DND-41 (cell line): ENCODE results near the gene TMEM271.
A peak's percentile ranks its signal among the peaks of the same experiment; 100 is the strongest.

ENCODE experiments used
- ATAC-seq: fragments of 200-7000 bp; cut with Tn5 transposase; 3 replicates; pipeline ENCODE4 v1.9.1; 2021; ENCODE audit warnings: low read depth; ENCODE audit not compliant: insufficient read depth
- DNase-seq: peaks from one replicate; pipeline ENCODE4 v3.0.0-alpha.2; 2020
- H2AFZ ChIP-seq: 2 replicates; pipeline ENCODE4 v1.6.0; 2012; ENCODE audit warnings: low read depth, low read length
- H3K27ac ChIP-seq: 2 replicates; pipeline ENCODE4 v1.5.1; 2012; ENCODE audit warnings: low read length, inconsistent platforms
- H3K27me3 ChIP-seq: fragments of 200-600 bp; sonication (generic); 2 replicates; pipeline ENCODE4 v1.6.0; 2012; ENCODE audit warnings: low read length, mild to moderate bottlenecking, inconsistent platforms; ENCODE audit not compliant: insufficient read depth, poor library complexity
- H3K36me3 ChIP-seq: 2 replicates; pipeline ENCODE4 v1.5.1; 2012; ENCODE audit warnings: low read length, inconsistent platforms; ENCODE audit not compliant: insufficient read depth
- H3K4me1 ChIP-seq: 2 replicates; pipeline ENCODE4 v1.5.1; 2012; ENCODE audit warnings: mild to moderate bottlenecking, low read length; ENCODE audit not compliant: insufficient read depth
- H3K4me2 ChIP-seq: 2 replicates; pipeline ENCODE4 v1.6.0; 2012; ENCODE audit warnings: mild to moderate bottlenecking, moderate library complexity, low read length, inconsistent platforms; ENCODE audit not compliant: insufficient read depth
- H3K4me3 ChIP-seq, 2 experiments: fragments of 200-600 bp in 1 of 2; shearing (Covaris generic) in 1 of 2; 2 replicates each; pipeline ENCODE4 v1.5.1; 2012 to 2016; ENCODE audit warnings: inconsistent platforms in 2 of 2, low read length in 2 of 2, mild to moderate bottlenecking in 2 of 2, low read depth in 1 of 2, moderate library complexity in 1 of 2
- H3K79me2 ChIP-seq: 2 replicates; pipeline ENCODE4 v1.6.0; 2012; ENCODE audit warnings: low read length, inconsistent platforms; ENCODE audit not compliant: insufficient read depth
- H3K9ac ChIP-seq: 2 replicates; pipeline ENCODE4 v1.6.0; 2012; ENCODE audit warnings: low read depth, mild to moderate bottlenecking, inconsistent platforms, low read length, moderate library complexity
- H3K9me3 ChIP-seq: 2 replicates; pipeline ENCODE4 v1.5.1; 2012; ENCODE audit warnings: low read length, moderate library complexity, mild to moderate bottlenecking, inconsistent platforms; ENCODE audit not compliant: insufficient read depth, severe bottlenecking
- H4K20me1 ChIP-seq: 2 replicates; pipeline ENCODE4 v1.6.0; 2012; ENCODE audit warnings: low read length; ENCODE audit not compliant: insufficient read depth
- CTCF ChIP-seq: IDR thresholded peaks from 2 replicates; pipeline ENCODE4 v1.5.1; 2012; ENCODE audit warnings: borderline replicate concordance, low read length, moderate library complexity, mild to moderate bottlenecking; ENCODE audit not compliant: poor library complexity, severe bottlenecking; ENCODE audit errors: extremely low read depth
- EZH2 ChIP-seq: IDR thresholded peaks from 3 replicates; pipeline ENCODE4 v1.6.1; 2012; ENCODE audit warnings: borderline replicate concordance, low read depth, mild to moderate bottlenecking, moderate library complexity, low read length, inconsistent platforms; ENCODE audit not compliant: severe bottlenecking

TMEM271 gene

GRCh38 chr4:534101-534575 lies 42.0 kb downstream of the TMEM271 start:
- Histone ChIP-seq H4K20me1 (no peaks in the 10 kb centered on the region), H3K9me3 (no peaks in the 10 kb centered on the region), H2AFZ (no peak overlapping the region), H3K4me1 (no peaks in the 10 kb centered on the region), H3K27ac (no peak overlapping the region), H3K4me2 (no peak overlapping the region), H3K27me3 (no peaks in the 10 kb centered on the region), H3K79me2 (no peaks in the 10 kb centered on the region), H3K9ac (no peak overlapping the region), H3K36me3 (peaks cover 86% of the 10 kb centered on the region), H3K4me3 (no peak overlapping the region)
- no peak for TF ChIP-seq EZH2
- no peak for TF ChIP-seq CTCF
- DNase-seq (no peak), ATAC-seq (no peak)

GRCh38 chr4:533318-534100 lies 42.6 kb downstream of the TMEM271 start:
- no peaks in the 10 kb centered on the region for H3K9me3 ChIP-seq
- no peaks in the 10 kb centered on the region for H3K4me1 ChIP-seq
- no peak overlapping the region for H3K9ac ChIP-seq
- no peak overlapping the region for H3K4me3 ChIP-seq
- no peak overlapping the region for H2AFZ ChIP-seq
- no peaks in the 10 kb centered on the region for H3K27me3 ChIP-seq
- H4K20me1 ChIP-seq, result no peaks in the 10 kb centered on the region
- no peak overlapping the region for H3K4me2 ChIP-seq
- ATAC-seq, result no peak
- peaks cover 89% of the 10 kb centered on the region for H3K36me3 ChIP-seq
- H3K79me2 ChIP-seq, result no peaks in the 10 kb centered on the region
- H3K27ac ChIP-seq, result no peak overlapping the region
- DNase-seq, result no peak
- TF ChIP-seq EZH2 (no peak), CTCF (no peak)

DNA sequence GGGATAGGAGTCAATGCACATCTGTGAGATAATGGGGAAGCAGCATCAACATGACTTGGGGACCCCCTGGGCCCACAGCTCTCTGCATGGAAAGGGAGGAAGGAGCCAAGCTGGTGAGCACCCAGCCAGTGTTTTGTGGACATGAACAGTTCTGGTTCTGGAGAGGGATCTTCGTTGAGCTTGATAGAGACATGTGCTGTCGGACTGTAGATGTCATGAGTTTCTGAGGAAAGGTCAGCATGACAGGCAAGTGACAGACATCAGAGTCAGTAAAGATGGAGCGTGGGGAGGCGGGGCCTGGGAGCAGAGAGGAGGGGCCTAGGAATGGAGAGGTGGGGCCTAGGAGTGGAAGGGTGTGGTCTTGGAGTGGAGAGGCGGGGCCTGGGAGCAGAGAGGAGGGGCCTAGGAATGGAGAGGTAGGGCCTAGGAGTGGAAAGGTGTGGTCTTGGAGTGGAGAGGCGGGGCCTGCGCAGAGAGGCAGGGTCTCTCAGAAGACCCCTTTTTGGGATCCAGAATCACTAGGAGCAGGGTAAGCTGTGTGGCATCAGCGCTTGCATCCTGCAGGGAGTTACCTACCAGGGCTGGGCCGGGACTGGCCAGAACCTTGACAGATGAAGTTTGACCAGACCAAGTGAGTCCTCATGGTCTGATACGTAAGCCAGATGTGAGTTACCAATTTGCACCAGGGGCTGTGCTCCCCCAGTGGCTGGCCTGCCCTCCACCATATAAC lies 43.3 kb downstream of the TMEM271 start:
- TF ChIP-seq CTCF (no peak), EZH2 (no peak)
- H3K36me3 ChIP-seq, result peaks cover 91% of the 10 kb centered on the region
- H3K4me3 ChIP-seq, result no peak overlapping the region
- H3K9ac ChIP-seq, result no peak overlapping the region
- H3K4me1 ChIP-seq, result no peaks in the 10 kb centered on the region
- H3K79me2 ChIP-seq, result no peaks in the 10 kb centered on the region
- no peaks in the 10 kb centered on the region for H3K9me3 ChIP-seq
- ATAC-seq (0 out of 3 replicates have a peak, but pooled peaks have one; percentile 28), DNase-seq (peak; percentile 7)
- H3K4me2 ChIP-seq, result no peak overlapping the region
- no peaks in the 10 kb centered on the region for H3K27me3 ChIP-seq
- no peak overlapping the region for H3K27ac ChIP-seq
- H2AFZ ChIP-seq, result no peak overlapping the region
- H4K20me1 ChIP-seq, result no peaks in the 10 kb centered on the region
